ENCODE measurements around the gene ANKRD16.
"Not testable (repeated sequence)": the region's sequence is repeated elsewhere in the genome, so short reads cannot be mapped to it uniquely, and the experiment has no call there.

Gene ANKRD16

DNA sequence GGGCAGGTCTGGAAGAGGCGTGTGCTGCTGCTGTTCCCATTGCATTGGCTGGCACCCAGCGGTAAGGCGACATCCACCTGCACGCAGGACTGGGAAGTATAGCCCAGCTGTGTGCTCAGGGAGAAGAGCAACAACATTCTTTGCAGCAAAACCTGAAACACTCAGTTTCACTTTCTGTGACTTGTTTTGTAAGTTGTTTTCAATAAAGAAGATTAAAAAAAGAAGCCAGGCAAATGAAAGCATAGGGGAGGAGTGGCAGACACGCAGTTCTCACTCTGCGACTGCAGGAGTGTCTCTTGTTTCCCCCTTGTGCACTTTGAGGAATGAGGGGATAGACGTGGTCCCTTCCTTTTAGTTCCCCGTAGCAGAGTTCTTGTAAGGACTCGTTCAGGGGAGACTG, 6.1 kb upstream of the ANKRD16 start:
- H3K27me3 Mint-ChIP-seq: no peaks in the 10 kb centered on the region
- peak overlapping the region; percentile 29 to 58 for H3K4me3 Mint-ChIP-seq
- ATAC-seq (replicated peaks) (peak; percentile 47 to 60), DNase-seq (no peak)
- peaks cover 0 to 4% of the 10 kb centered on the region in 2 donors for H3K9me3 Mint-ChIP-seq
- H3K27ac Mint-ChIP-seq: peak overlapping the region; percentile 89
- H3K36me3 Mint-ChIP-seq: peaks cover 50 to 66% of the 10 kb centered on the region in 2 donors
- peaks cover 39 to 66% of the 10 kb centered on the region in 2 donors for H3K4me1 Mint-ChIP-seq

DNA sequence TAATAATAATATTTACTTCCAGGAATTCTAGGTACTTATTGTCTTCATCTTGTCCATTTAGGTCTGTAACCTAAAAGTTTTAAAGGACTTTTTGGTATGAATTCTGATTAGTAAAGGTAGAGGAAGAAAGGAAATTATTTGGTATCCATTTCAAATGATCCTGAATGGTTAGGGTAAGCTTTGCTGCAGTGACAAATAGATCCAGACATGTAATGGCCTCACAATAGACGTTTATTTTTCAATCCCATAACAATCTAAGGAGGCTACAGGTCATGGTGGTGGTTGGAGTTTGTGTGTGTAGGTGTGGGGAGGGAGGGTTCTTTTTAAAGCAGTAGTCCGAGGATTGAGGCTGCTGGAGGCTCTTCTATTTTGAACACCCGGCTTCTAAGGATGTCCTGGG, 5.7 kb upstream of the ANKRD16 start:
- H3K4me1 Mint-ChIP-seq: peaks cover 41 to 70% of the 10 kb centered on the region in 2 donors
- H3K9me3 Mint-ChIP-seq: peaks cover 0 to 4% of the 10 kb centered on the region in 2 donors
- peaks cover 50 to 66% of the 10 kb centered on the region in 2 donors for H3K36me3 Mint-ChIP-seq
- no peak for DNase-seq
- peak overlapping the region; percentile 29 to 58 for H3K4me3 Mint-ChIP-seq
- peak overlapping the region; percentile 89 for H3K27ac Mint-ChIP-seq
- H3K27me3 Mint-ChIP-seq: no peaks in the 10 kb centered on the region
- no peak for ATAC-seq (replicated peaks)

DNA sequence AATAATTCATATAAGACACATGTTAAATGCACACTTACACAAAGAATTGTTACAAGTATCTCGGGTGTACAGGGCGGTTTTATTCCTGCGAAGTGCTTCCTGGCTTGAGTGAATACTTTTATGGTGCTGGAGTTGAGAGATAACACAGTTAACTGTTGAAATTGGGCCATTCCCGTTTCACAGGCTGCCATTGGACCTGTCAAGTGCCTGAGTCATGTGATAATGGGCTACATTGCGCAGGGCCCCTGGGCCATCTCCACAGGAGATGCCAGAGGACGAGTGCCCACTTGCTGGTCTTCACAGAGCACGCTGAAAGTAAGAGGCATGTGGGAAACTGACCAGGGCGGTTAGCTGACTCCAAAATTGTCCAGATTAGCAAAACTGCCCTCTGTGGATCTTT, 5.2 kb upstream of the ANKRD16 start:
- Mint-ChIP-seq H3K4me1 (peaks cover 41 to 70% of the 10 kb centered on the region in 2 donors), H3K27me3 (no peaks in the 10 kb centered on the region), H3K36me3 (peaks cover 50 to 66% of the 10 kb centered on the region in 2 donors), H3K27ac (no peak overlapping the region), H3K4me3 (no peak overlapping the region), H3K9me3 (peaks cover 0 to 4% of the 10 kb centered on the region in 2 donors)
- DNase-seq: no peak
- ATAC-seq (replicated peaks): no peak

DNA sequence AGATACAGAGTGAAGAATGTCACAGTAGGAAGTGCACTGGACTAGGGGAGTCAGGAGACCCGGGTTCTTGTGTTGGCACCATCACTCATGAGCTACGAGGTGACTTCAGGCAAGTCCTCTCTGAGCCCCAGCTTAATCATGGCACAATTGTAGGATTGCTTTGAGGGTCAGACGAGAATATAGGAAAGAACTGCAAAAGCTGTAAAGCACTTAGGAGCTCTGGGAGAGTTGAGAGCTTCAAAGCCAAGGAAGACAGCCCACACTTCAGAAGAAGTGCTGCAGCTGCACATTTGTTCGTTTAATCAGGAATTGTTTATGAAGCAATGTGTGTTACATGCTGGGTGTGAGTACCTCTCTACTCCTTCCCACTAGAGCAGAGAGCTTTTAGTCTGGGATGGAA, 4.7 kb upstream of the ANKRD16 start:
- H3K27ac Mint-ChIP-seq: peak overlapping the region; percentile 81
- no peak overlapping the region for H3K4me3 Mint-ChIP-seq

DNA sequence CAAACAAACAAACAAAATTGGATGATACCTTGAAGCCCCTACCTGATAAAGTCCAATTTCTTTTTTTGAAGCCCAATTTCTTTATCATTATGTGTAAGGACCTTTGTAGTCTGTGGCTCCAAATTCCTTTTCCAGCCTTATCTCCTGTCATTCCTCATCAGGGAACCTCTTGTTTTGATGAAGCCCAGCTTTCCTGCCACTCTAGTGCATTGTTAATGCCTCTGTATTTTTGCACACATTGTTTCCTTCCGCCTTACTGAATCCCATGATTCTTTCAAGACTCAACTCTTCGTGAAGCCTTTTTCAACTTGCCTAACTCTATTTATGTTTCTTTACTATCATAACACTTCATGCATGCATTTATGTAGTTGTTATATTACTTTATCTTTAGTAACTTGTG, 3.6 kb upstream of the ANKRD16 start:
- Mint-ChIP-seq H3K27me3 (no peaks in the 10 kb centered on the region), H3K27ac (no peak overlapping the region), H3K36me3 (peaks cover 45 to 61% of the 10 kb centered on the region in 2 donors), H3K4me1 (peaks cover 46 to 76% of the 10 kb centered on the region in 2 donors), H3K4me3 (no peak overlapping the region), H3K9me3 (peaks cover 0 to 4% of the 10 kb centered on the region in 2 donors)
- DNase-seq (no peak), ATAC-seq (replicated peaks) (no peak)

More for the DNA sequence above, 4.7 kb upstream of the ANKRD16 start:
- Mint-ChIP-seq H3K9me3 (peaks cover 0 to 4% of the 10 kb centered on the region in 2 donors), H3K27me3 (no peaks in the 10 kb centered on the region), H3K4me1 (peaks cover 41 to 70% of the 10 kb centered on the region in 2 donors), H3K36me3 (peaks cover 50 to 66% of the 10 kb centered on the region in 2 donors)
- DNase-seq: no peak
- ATAC-seq (replicated peaks): no peak

DNA sequence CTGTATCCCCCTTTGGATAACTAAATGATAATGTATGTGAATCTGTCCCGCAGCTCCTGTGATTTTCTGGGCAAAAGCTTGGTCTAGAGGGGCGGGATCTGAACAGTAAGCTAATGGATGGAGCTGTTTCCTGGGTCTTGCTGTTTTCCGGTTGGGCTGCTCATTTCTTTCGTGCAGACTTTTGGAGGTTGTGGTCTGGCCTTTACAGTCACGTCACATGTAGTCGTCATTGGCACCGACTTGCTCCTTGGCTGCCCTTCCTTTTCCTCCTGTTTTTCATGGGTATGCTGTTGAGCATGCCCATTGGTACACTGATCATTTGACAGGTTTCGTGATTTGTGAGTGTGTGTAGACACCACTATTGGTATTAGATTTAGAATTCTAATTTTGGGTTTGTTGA, 2.3 kb upstream of the ANKRD16 start:
- ATAC-seq (replicated peaks): no peak
- Mint-ChIP-seq H3K36me3 (peaks cover 37 to 56% of the 10 kb centered on the region in 2 donors), H3K27ac (peak overlapping the region; percentile 82), H3K4me3 (peak overlapping the region in 1 of 2 donors; percentile 17), H3K9me3 (no peaks in the 10 kb centered on the region), H3K4me1 (peaks cover 52 to 84% of the 10 kb centered on the region in 2 donors), H3K27me3 (no peaks in the 10 kb centered on the region)
- DNase-seq: no peak

DNA sequence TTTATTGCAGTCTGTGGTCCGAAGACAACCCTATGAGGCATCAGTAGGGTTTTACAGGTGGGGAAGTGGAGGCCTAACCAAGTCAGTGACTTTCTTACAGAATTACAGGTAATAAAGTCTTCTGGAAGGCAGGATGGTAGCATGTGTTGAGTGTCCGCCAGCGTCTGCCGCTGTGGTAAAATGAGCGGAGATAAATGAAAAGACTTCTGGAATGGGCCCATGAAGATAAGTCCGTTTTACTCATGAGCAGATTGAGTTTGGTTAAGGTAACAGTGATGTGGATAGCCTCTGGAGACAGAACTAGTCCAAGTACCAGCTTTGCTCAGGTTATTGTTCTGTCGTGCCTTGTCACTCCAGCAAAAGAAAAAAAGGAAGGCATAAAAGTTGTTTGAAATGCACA, 1.3 kb upstream of the ANKRD16 start:
- no peak for ATAC-seq (replicated peaks)
- Mint-ChIP-seq H3K27ac (peak overlapping the region; percentile 91), H3K9me3 (no peaks in the 10 kb centered on the region)

DNA sequence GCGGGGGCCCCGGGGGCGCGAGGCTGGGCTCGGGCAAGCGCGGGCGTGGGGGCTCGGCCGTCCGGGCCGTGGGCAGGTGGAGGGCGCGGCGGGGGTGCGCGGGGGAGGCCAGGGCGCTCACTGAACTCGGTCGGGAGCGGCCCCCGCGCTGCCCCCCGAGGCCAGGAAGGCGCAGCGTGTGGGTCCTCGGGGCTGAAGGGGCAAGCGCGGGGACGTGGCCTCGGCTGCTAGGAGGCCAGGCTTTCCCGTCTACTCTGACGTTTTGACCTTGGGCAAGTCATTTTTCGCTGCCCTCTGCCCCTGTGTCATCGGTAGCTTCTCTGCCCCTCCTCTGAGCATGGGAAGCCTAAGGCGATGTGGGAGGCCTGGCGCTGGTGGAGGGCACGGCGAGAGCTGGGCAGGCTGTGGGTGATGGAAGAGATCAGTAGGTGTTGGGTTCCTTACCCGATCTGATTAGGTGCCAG, 791 bp upstream of the ANKRD16 start:
- ATAC-seq (replicated peaks) (peak; percentile 3), DNase-seq (peak; percentile 8)
- Mint-ChIP-seq H3K4me1 (peaks cover 42 to 75% of the 10 kb centered on the region in 2 donors), H3K9me3 (no peaks in the 10 kb centered on the region), H3K36me3 (peaks cover 39 to 55% of the 10 kb centered on the region in 2 donors), H3K4me3 (peak overlapping the region; percentile 90 to 95), H3K27me3 (no peaks in the 10 kb centered on the region), H3K27ac (peak overlapping the region; percentile 91)

More for the DNA sequence above, 1.3 kb upstream of the ANKRD16 start:
- H3K4me3 Mint-ChIP-seq: peak overlapping the region; percentile 90 to 95
- peaks cover 39 to 55% of the 10 kb centered on the region in 2 donors for H3K36me3 Mint-ChIP-seq
- no peaks in the 10 kb centered on the region for H3K27me3 Mint-ChIP-seq
- peaks cover 47 to 80% of the 10 kb centered on the region in 2 donors for H3K4me1 Mint-ChIP-seq
- no peak for DNase-seq

DNA sequence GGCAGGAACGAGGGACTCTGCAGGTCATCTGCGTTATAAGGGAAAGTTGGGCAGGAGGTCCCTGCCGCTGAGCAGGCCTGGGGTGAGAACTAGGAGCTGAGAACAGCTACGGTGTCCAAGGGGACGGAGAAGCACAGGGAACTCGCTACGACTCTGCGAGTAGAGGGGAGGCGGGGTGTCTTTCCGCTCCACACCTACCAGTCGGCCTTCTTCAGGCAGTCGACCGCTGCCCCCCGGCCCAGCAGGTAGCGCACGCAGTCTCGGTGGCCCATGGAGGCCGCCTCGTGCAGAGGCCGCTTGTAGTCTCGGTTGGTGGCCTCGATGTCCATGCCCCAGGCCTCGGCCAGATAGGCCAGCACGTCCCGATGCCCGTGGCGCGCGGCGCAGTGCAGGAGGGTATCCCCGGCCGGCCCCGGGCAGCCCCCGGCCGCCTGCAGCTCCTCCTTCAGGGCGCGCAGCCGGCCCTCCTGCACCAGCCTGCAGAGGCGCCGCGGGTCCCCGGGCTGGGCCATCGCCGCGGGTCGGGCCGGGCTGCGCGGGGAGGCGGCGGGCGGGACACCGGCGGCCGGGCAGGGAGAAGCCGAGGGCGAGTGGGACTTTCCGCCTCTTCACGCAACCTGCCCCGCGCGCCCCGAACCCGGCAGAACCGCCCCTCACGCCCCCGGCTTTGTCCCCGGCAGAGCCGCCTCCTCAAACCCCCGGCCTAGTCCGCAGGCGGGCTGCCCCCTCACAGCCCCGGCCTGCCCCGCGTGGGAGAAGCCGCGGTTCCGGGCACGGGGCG, 660 bp downstream of the ANKRD16 start:
- H3K27ac Mint-ChIP-seq: peak overlapping the region; percentile 90
- H3K4me1 Mint-ChIP-seq: peaks cover 34 to 61% of the 10 kb centered on the region in 2 donors
- H3K36me3 Mint-ChIP-seq: peaks cover 42 to 51% of the 10 kb centered on the region in 2 donors
- H3K27me3 Mint-ChIP-seq: no peaks in the 10 kb centered on the region
- no peaks in the 10 kb centered on the region for H3K9me3 Mint-ChIP-seq
- ATAC-seq (replicated peaks): peak; percentile 39 to 44
- H3K4me3 Mint-ChIP-seq: peak overlapping the region; percentile 90 to 97
- peak; percentile 32 for DNase-seq

DNA sequence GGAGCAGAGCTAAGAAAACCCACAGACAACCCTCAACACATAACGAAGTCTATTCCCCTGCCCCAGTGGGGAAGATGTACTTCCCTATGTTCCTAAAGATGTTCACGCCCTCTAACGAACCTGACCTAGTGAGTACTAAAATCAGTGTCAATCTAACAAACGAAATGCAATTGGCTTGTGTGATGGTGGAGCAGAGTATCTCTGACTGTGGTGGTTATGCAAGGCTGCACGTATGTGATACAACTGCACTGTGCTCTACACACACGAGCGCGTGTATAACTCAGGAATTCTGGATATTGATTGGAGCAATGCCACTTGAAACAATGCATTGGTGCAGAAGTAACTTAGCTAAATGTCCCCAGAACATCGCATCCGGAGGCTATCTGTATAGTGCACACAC, 1.3 kb downstream of the ANKRD16 start:
- H3K9me3 Mint-ChIP-seq: no peaks in the 10 kb centered on the region
- DNase-seq: no peak

DNA sequence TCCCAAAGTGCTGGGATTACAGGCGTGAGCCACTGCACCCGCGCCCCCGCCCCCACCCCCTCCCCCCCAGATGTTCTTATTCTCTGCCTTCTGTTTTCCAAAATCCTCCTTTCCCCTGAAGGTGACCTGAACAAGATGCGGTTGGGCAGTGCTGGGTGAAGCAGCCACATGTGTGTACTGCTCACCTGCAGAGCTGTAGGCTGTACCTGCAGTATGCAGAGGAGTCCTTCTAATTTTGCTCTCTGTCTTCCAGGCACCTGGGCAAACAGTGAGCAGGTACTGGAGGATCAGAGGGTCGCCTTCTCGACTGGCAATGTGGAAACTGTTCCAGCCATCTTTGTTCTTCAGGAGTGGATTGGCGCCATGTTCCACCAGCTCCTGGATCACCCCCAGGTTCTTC, 2.1 kb downstream of the ANKRD16 start:
- ATAC-seq (replicated peaks) (no peak), DNase-seq (no peak)
- Mint-ChIP-seq H3K9me3 (no peaks in the 10 kb centered on the region), H3K27ac (no peak overlapping the region), H3K27me3 (no peaks in the 10 kb centered on the region), H3K36me3 (peaks cover 37 to 51% of the 10 kb centered on the region in 2 donors), H3K4me1 (peaks cover 29 to 48% of the 10 kb centered on the region in 2 donors), H3K4me3 (peak overlapping the region; percentile 90 to 97)

More for the DNA sequence above, 1.3 kb downstream of the ANKRD16 start:
- H3K27ac Mint-ChIP-seq: peak overlapping the region; percentile 80
- no peaks in the 10 kb centered on the region for H3K27me3 Mint-ChIP-seq
- peak overlapping the region; percentile 90 to 97 for H3K4me3 Mint-ChIP-seq
- ATAC-seq (replicated peaks): no peak
- peaks cover 32 to 55% of the 10 kb centered on the region in 2 donors for H3K4me1 Mint-ChIP-seq
- peaks cover 39 to 50% of the 10 kb centered on the region in 2 donors for H3K36me3 Mint-ChIP-seq

DNA sequence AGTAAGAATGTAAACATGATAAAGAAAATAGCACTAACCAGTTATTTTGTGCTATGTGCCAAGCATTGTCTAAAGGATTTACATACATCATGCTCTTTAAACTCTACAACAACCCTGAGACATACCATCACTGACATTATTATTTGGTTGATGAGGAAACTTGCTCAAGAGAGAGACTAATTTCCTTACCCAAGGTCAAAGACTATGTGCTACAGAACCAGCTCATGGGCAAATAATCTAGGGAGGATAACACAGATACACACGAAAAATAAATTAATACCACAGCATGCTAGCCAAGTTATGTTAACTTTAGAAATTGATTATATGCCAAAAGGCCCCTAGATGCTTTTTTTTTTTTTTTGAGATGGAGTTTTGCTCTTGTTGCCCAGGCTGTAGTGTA, 2.7 kb downstream of the ANKRD16 start:
- no peaks in the 10 kb centered on the region for H3K9me3 Mint-ChIP-seq
- DNase-seq (no peak), ATAC-seq (replicated peaks) (no peak)
- no peaks in the 10 kb centered on the region for H3K27me3 Mint-ChIP-seq
- no peak overlapping the region for H3K4me3 Mint-ChIP-seq
- H3K36me3 Mint-ChIP-seq: peaks cover 36 to 51% of the 10 kb centered on the region in 2 donors
- no peak overlapping the region for H3K27ac Mint-ChIP-seq
- peaks cover 24 to 41% of the 10 kb centered on the region in 2 donors for H3K4me1 Mint-ChIP-seq

DNA sequence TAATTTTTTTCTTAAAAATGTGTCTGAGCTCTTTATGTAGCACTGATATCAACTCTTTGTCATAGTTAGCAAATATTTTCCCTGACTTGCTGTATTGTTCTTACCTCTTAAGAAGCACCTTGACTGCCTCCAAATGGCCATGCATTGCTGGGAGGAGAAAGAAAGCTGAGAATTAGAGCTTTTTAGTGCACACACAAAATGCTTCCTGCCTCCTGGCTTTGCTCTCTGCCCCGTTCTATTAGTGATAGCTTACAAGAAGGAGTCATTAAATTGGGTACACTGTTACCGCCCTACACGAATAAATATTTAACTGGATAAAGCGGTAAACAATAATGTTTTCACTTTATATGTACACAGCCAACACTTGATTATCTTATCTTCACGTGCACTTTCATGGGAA, 4.1 kb downstream of the ANKRD16 start:
- H3K9me3 Mint-ChIP-seq: no peaks in the 10 kb centered on the region
- ATAC-seq (replicated peaks): no peak
- peaks cover 35 to 49% of the 10 kb centered on the region in 2 donors for H3K36me3 Mint-ChIP-seq
- no peaks in the 10 kb centered on the region for H3K27me3 Mint-ChIP-seq
- no peak overlapping the region for H3K4me3 Mint-ChIP-seq
- DNase-seq: no peak
- peaks cover 13 to 27% of the 10 kb centered on the region in 2 donors for H3K4me1 Mint-ChIP-seq
- H3K27ac Mint-ChIP-seq: no peak overlapping the region

DNA sequence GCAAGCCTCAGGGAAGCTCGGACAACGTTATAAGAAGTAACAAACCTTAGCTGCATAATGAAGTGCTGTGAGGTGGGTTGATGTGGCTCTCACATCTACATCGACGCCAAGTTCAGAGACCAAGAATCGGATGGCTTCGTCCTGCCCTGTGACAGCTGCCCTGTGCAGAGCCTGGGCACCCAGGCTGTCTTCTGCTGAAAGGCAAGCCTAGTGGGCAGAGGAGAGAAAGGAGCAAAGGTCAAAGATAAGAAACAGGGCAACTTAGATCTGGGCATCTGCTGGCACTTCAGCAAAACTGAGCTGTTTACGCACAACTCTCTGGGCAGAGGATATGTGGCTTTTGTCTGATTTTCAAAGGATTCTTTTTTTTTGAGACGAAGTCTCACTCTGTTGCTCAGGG, 6.7 kb downstream of the ANKRD16 start:
- no peaks in the 10 kb centered on the region for H3K9me3 Mint-ChIP-seq
- no peak overlapping the region for H3K27ac Mint-ChIP-seq
- peaks cover 4 to 16% of the 10 kb centered on the region in 2 donors for H3K4me1 Mint-ChIP-seq
- no peak for DNase-seq
- no peaks in the 10 kb centered on the region for H3K27me3 Mint-ChIP-seq
- H3K36me3 Mint-ChIP-seq: peaks cover 43 to 54% of the 10 kb centered on the region in 2 donors
- H3K4me3 Mint-ChIP-seq: no peak overlapping the region
- ATAC-seq (replicated peaks): no peak

DNA sequence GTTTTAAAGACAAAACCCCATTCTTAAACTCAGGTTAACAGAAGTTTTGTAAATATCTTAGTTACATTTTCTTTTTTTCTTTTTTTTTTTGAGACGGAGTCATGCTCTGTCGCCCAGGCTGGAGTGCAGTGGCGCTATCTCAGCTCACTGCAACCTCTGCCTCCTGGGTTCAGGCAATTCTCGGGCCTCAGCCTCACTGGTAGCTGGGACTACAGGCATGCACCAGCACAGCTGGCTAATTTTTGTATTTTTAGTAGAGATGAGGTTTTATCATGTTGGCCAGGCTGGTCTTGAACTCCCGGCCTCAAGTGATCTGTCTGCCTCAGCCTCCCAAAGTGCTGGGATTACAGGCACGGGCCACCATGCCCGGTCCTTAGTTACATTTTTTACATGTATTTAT, 12.7 kb downstream of the ANKRD16 start:
- Mint-ChIP-seq H3K36me3 (peaks cover 37 to 39% of the 10 kb centered on the region in 2 donors), H3K4me1 (peaks cover 15 to 24% of the 10 kb centered on the region in 2 donors)
- not testable (repeated sequence) for H3K9me3 Mint-ChIP-seq; DNase-seq; H3K4me3 Mint-ChIP-seq; H3K27ac Mint-ChIP-seq; H3K27me3 Mint-ChIP-seq; ATAC-seq (replicated peaks)

Measured in stimulated activated naive B cell treated with anti-CD40 and anti-IgM and Interleukin-4, amounts not matched to agents 10 μg/mL and 1 μg/mL and 100 μg/mL, for 72 hours (primary cell).